ENCODE data around the gene TPI1. TPM values are rescaled to one million over a fixed set of nuclear protein-coding genes. Genes with fewer than 3 reads are reported as not detected.

TPI1 gene
- total RNA-seq, 1 donor from 2014 or later, result 1,630 TPM

- Mint-ChIP-seq H3K27me3 (peaks cover 50% of the 10 kb centered on the region), H3K4me3 (peak overlapping the region; percentile 20), H3K36me3 (ENCODE audit: low read depth) (peaks cover 9% of the 10 kb centered on the region), H3K4me1 (peaks cover 38% of the 10 kb centered on the region), H3K27ac (no peak overlapping the region), H3K9me3 (no peaks in the 10 kb centered on the region)
- DNase-seq, result peak; percentile 95
- intact Hi-C loops (cut with micrococcal nuclease), result loop anchor here (1.0 to 5.0 kb wide), 6 partner anchors 33 to 268 kb away; partner anchors contain the start of genes IFFO1, MLF2 and PTMS
Observed at GRCh38 chr12:6825398-6826124, 41.8 kb upstream of the TPI1 start.

- Mint-ChIP-seq H3K9me3 (no peaks in the 10 kb centered on the region), H3K27me3 (peaks cover 56% of the 10 kb centered on the region), H3K4me3 (no peak overlapping the region), H3K27ac (no peak overlapping the region), H3K4me1 (peaks cover 32% of the 10 kb centered on the region), H3K36me3 (ENCODE audit: low read depth) (peaks cover 3% of the 10 kb centered on the region)
- no peak for DNase-seq
- intact Hi-C loops (cut with micrococcal nuclease), result loop anchor here (5.0 kb wide), 3 partner anchors 34 to 269 kb away; partner anchors contain the start of genes IFFO1 and PTMS
Observed at GRCh38 chr12:6826125-6826733, 41.1 kb upstream of the TPI1 start.

GRCh38 chr12:6826734-6827436 is 40.4 kb upstream of the TPI1 start:
- intact Hi-C loops (cut with micrococcal nuclease), result loop anchor here (5.0 kb wide), 3 partner anchors 35 to 270 kb away; partner anchors contain the start of genes IFFO1 and PTMS
- Mint-ChIP-seq H3K27ac (peak overlapping the region; percentile 38), H3K36me3 (ENCODE audit: low read depth) (peaks cover 2% of the 10 kb centered on the region), H3K9me3 (no peaks in the 10 kb centered on the region), H3K27me3 (peaks cover 60% of the 10 kb centered on the region), H3K4me1 (peaks cover 29% of the 10 kb centered on the region), H3K4me3 (peak overlapping the region; percentile 60)
- DNase-seq, result no peak

- peaks cover 58% of the 10 kb centered on the region for H3K27me3 Mint-ChIP-seq
- peaks cover 2% of the 10 kb centered on the region for H3K36me3 Mint-ChIP-seq (ENCODE audit: low read depth)
- intact Hi-C loops (cut with micrococcal nuclease), result loop anchor here (5.0 kb wide), 3 partner anchors 35 to 270 kb away; partner anchors contain the start of genes IFFO1 and PTMS
- peaks cover 26% of the 10 kb centered on the region for H3K4me1 Mint-ChIP-seq
- peak overlapping the region; percentile 60 for H3K4me3 Mint-ChIP-seq
- DNase-seq, result peak; percentile 85
- peak overlapping the region; percentile 38 for H3K27ac Mint-ChIP-seq
- H3K9me3 Mint-ChIP-seq, result no peaks in the 10 kb centered on the region
Observed at GRCh38 chr12:6827437-6827911, 39.9 kb upstream of the TPI1 start.

- Mint-ChIP-seq H3K36me3 (ENCODE audit: low read depth) (peaks cover 2% of the 10 kb centered on the region), H3K9me3 (no peaks in the 10 kb centered on the region), H3K4me1 (peaks cover 26% of the 10 kb centered on the region), H3K27me3 (peaks cover 52% of the 10 kb centered on the region), H3K4me3 (peak within 1 kb of the TSS; percentile 92), H3K27ac (peak within 1 kb of the TSS; percentile 87)
- DNase-seq, result no peak
- intact Hi-C loops (cut with micrococcal nuclease), result loop anchor here (5.0 kb wide), 3 partner anchors 36 to 271 kb away; partner anchors contain the start of genes IFFO1 and PTMS
Observed at GRCh38 chr12:6827982-6828780, 39.1 kb upstream of the TPI1 start, which contains the start of gene P3H3. Gene P3H3, plus strand, starts transcription at chr12:6828407. Its CDS starts 34 bp downstream, at chr12:6828441.

GRCh38 chr12:6828781-6829535 is 38.4 kb upstream of the TPI1 start:
- H3K27ac Mint-ChIP-seq, result peak overlapping the region; percentile 87
- H3K4me1 Mint-ChIP-seq, result peaks cover 26% of the 10 kb centered on the region
- H3K27me3 Mint-ChIP-seq, result peaks cover 50% of the 10 kb centered on the region
- peak overlapping the region; percentile 92 for H3K4me3 Mint-ChIP-seq
- intact Hi-C loops (cut with micrococcal nuclease), result loop anchor here (5.0 kb wide), 3 partner anchors 37 to 272 kb away; partner anchors contain the start of genes IFFO1 and PTMS
- H3K36me3 Mint-ChIP-seq (ENCODE audit: low read depth), result peaks cover 2% of the 10 kb centered on the region
- peak; percentile 82 for DNase-seq
- no peaks in the 10 kb centered on the region for H3K9me3 Mint-ChIP-seq

GRCh38 chr12:6829536-6830220 is 37.7 kb upstream of the TPI1 start:
- Mint-ChIP-seq H3K4me1 (peaks cover 30% of the 10 kb centered on the region), H3K27me3 (peaks cover 47% of the 10 kb centered on the region), H3K9me3 (no peaks in the 10 kb centered on the region), H3K4me3 (peak overlapping the region; percentile 92), H3K36me3 (ENCODE audit: low read depth) (peaks cover 2% of the 10 kb centered on the region), H3K27ac (peak overlapping the region; percentile 87)
- intact Hi-C loops (cut with micrococcal nuclease), result loop anchor here (5.0 kb wide), 3 partner anchors 37 to 272 kb away; partner anchors contain the start of genes IFFO1 and PTMS
- no peak for DNase-seq

GRCh38 chr12:6830286-6830890 is 36.9 kb upstream of the TPI1 start:
- no peak overlapping the region for H3K27ac Mint-ChIP-seq
- DNase-seq, result no peak
- peaks cover 24% of the 10 kb centered on the region for H3K4me1 Mint-ChIP-seq
- H3K36me3 Mint-ChIP-seq (ENCODE audit: low read depth), result peaks cover 2% of the 10 kb centered on the region
- intact Hi-C loops (cut with micrococcal nuclease), result no loop called here
- H3K27me3 Mint-ChIP-seq, result peaks cover 40% of the 10 kb centered on the region
- peak overlapping the region; percentile 26 for H3K4me3 Mint-ChIP-seq
- H3K9me3 Mint-ChIP-seq, result no peaks in the 10 kb centered on the region

GRCh38 chr12:6830999-6831398 is 36.3 kb upstream of the TPI1 start:
- DNase-seq, result no peak
- peaks cover 2% of the 10 kb centered on the region for H3K36me3 Mint-ChIP-seq (ENCODE audit: low read depth)
- peak overlapping the region; percentile 26 for H3K4me3 Mint-ChIP-seq
- intact Hi-C loops (cut with micrococcal nuclease), result no loop called here
- peaks cover 24% of the 10 kb centered on the region for H3K4me1 Mint-ChIP-seq
- H3K27me3 Mint-ChIP-seq, result peaks cover 37% of the 10 kb centered on the region
- H3K27ac Mint-ChIP-seq, result no peak overlapping the region
- no peaks in the 10 kb centered on the region for H3K9me3 Mint-ChIP-seq

- no peak overlapping the region for H3K4me3 Mint-ChIP-seq
- DNase-seq, result no peak
- no peaks in the 10 kb centered on the region for H3K9me3 Mint-ChIP-seq
- H3K4me1 Mint-ChIP-seq, result peaks cover 24% of the 10 kb centered on the region
- H3K27ac Mint-ChIP-seq, result no peak overlapping the region
- intact Hi-C loops (cut with micrococcal nuclease), result no loop called here
- H3K27me3 Mint-ChIP-seq, result peaks cover 34% of the 10 kb centered on the region
- peaks cover 2% of the 10 kb centered on the region for H3K36me3 Mint-ChIP-seq (ENCODE audit: low read depth)
Observed at GRCh38 chr12:6831450-6831995, 35.8 kb upstream of the TPI1 start.

GRCh38 chr12:6832125-6832524 is 35.2 kb upstream of the TPI1 start:
- intact Hi-C loops (cut with micrococcal nuclease), result no loop called here
- H3K4me1 Mint-ChIP-seq, result peaks cover 24% of the 10 kb centered on the region
- H3K36me3 Mint-ChIP-seq (ENCODE audit: low read depth), result peaks cover 2% of the 10 kb centered on the region
- H3K9me3 Mint-ChIP-seq, result no peaks in the 10 kb centered on the region
- peaks cover 31% of the 10 kb centered on the region for H3K27me3 Mint-ChIP-seq
- DNase-seq, result no peak
- H3K27ac Mint-ChIP-seq, result no peak overlapping the region
- no peak overlapping the region for H3K4me3 Mint-ChIP-seq
